Measurements from ENCODE around the gene PDE3A.
A peak's percentile ranks its signal among the peaks of the same experiment; 100 is the strongest.
"Not testable (repeated sequence)": the region's sequence is repeated elsewhere in the genome, so short reads cannot be mapped to it uniquely, and the experiment has no call there.

The PDE3A gene

GRCh38 chr12:20368114-20368650 lies at the start of gene PDE3A:
PDE3A (plus strand) TSS chr12:20368537; CDS start chr12:20369285, 748 bp downstream.
- peaks cover 12% of the 10 kb centered on the region for H3K4me1 ChIP-seq (ENCODE audit: control insufficient read depth, low read depth, low read length)
- peak within 1 kb of the TSS; percentile 96 for H3K4me3 ChIP-seq (ENCODE audit: low read length)
- H3K9ac ChIP-seq (ENCODE audit: low read length): peak within 1 kb of the TSS; percentile 63
- H3K36me3 ChIP-seq (ENCODE audit: control insufficient read depth, low read depth, low read length): no peaks in the 10 kb centered on the region
- peaks cover 33% of the 10 kb centered on the region for H3K27me3 ChIP-seq (ENCODE audit: control insufficient read depth, insufficient read depth, low read length)
- H3K27ac ChIP-seq (ENCODE audit: low read length): no peak within 1 kb of the TSS
- no peaks in the 10 kb centered on the region for H3K9me3 ChIP-seq (ENCODE audit: control insufficient read depth, low read depth, low read length)

GRCh38 chr12:20319366-20319765 lies 49.0 kb upstream of the PDE3A start:
- peaks cover 14% of the 10 kb centered on the region for H3K4me1 ChIP-seq (ENCODE audit: control insufficient read depth, low read depth, low read length)
- no peaks in the 10 kb centered on the region for H3K9me3 ChIP-seq (ENCODE audit: control insufficient read depth, low read depth, low read length)
- H3K27ac ChIP-seq (ENCODE audit: low read length): no peak overlapping the region
- no peaks in the 10 kb centered on the region for H3K36me3 ChIP-seq (ENCODE audit: control insufficient read depth, low read depth, low read length)
- H3K27me3 ChIP-seq (ENCODE audit: control insufficient read depth, insufficient read depth, low read length): no peaks in the 10 kb centered on the region
- no peak overlapping the region for H3K9ac ChIP-seq (ENCODE audit: low read length)
- H3K4me3 ChIP-seq (ENCODE audit: low read length): no peak overlapping the region

GRCh38 chr12:20320552-20320951 lies 47.8 kb upstream of the PDE3A start:
- H3K9me3 ChIP-seq (ENCODE audit: control insufficient read depth, low read depth, low read length): no peaks in the 10 kb centered on the region

GRCh38 chr12:20330826-20331505 lies 37.4 kb upstream of the PDE3A start:
- not testable (repeated sequence) for H3K9ac ChIP-seq (ENCODE audit: low read length); H3K27ac ChIP-seq (ENCODE audit: low read length); H3K9me3 ChIP-seq (ENCODE audit: control insufficient read depth, low read depth, low read length); H3K4me1 ChIP-seq (ENCODE audit: control insufficient read depth, low read depth, low read length); H3K27me3 ChIP-seq (ENCODE audit: control insufficient read depth, insufficient read depth, low read length); H3K4me3 ChIP-seq (ENCODE audit: low read length); H3K36me3 ChIP-seq (ENCODE audit: control insufficient read depth, low read depth, low read length)

More at GRCh38 chr12:20320552-20320951, 47.8 kb upstream of the PDE3A start:
- no peaks in the 10 kb centered on the region for H3K36me3 ChIP-seq (ENCODE audit: control insufficient read depth, low read depth, low read length)
- H3K27me3 ChIP-seq (ENCODE audit: control insufficient read depth, insufficient read depth, low read length): no peaks in the 10 kb centered on the region
- peaks cover 11% of the 10 kb centered on the region for H3K4me1 ChIP-seq (ENCODE audit: control insufficient read depth, low read depth, low read length)
- H3K4me3 ChIP-seq (ENCODE audit: low read length): no peak overlapping the region
- no peak overlapping the region for H3K27ac ChIP-seq (ENCODE audit: low read length)
- H3K9ac ChIP-seq (ENCODE audit: low read length): no peak overlapping the region

GRCh38 chr12:20339060-20339459 lies 29.3 kb upstream of the PDE3A start:
- Histone ChIP-seq H3K27ac (ENCODE audit: low read length) (no peak overlapping the region), H3K4me1 (ENCODE audit: control insufficient read depth, low read depth, low read length) (no peaks in the 10 kb centered on the region), H3K4me3 (ENCODE audit: low read length) (no peak overlapping the region), H3K9me3 (ENCODE audit: control insufficient read depth, low read depth, low read length) (no peaks in the 10 kb centered on the region), H3K36me3 (ENCODE audit: control insufficient read depth, low read depth, low read length) (no peaks in the 10 kb centered on the region), H3K9ac (ENCODE audit: low read length) (no peak overlapping the region), H3K27me3 (ENCODE audit: control insufficient read depth, insufficient read depth, low read length) (no peaks in the 10 kb centered on the region)

GRCh38 chr12:20342111-20342510 lies 26.2 kb upstream of the PDE3A start:
- Histone ChIP-seq H3K36me3 (ENCODE audit: control insufficient read depth, low read depth, low read length) (no peaks in the 10 kb centered on the region), H3K27me3 (ENCODE audit: control insufficient read depth, insufficient read depth, low read length) (no peaks in the 10 kb centered on the region), H3K4me3 (ENCODE audit: low read length) (no peak overlapping the region), H3K9ac (ENCODE audit: low read length) (no peak overlapping the region), H3K9me3 (ENCODE audit: control insufficient read depth, low read depth, low read length) (no peaks in the 10 kb centered on the region), H3K4me1 (ENCODE audit: control insufficient read depth, low read depth, low read length) (peaks cover 6% of the 10 kb centered on the region), H3K27ac (ENCODE audit: low read length) (no peak overlapping the region)

GRCh38 chr12:20345866-20346265 lies 22.5 kb upstream of the PDE3A start:
- H3K4me1 ChIP-seq (ENCODE audit: control insufficient read depth, low read depth, low read length): peaks cover 6% of the 10 kb centered on the region
- H3K4me3 ChIP-seq (ENCODE audit: low read length): no peak overlapping the region
- H3K36me3 ChIP-seq (ENCODE audit: control insufficient read depth, low read depth, low read length): no peaks in the 10 kb centered on the region
- no peaks in the 10 kb centered on the region for H3K27me3 ChIP-seq (ENCODE audit: control insufficient read depth, insufficient read depth, low read length)
- no peak overlapping the region for H3K9ac ChIP-seq (ENCODE audit: low read length)
- H3K9me3 ChIP-seq (ENCODE audit: control insufficient read depth, low read depth, low read length): no peaks in the 10 kb centered on the region
- H3K27ac ChIP-seq (ENCODE audit: low read length): no peak overlapping the region

GRCh38 chr12:20350026-20350425 lies 18.3 kb upstream of the PDE3A start:
- H3K27ac ChIP-seq (ENCODE audit: low read length): no peak overlapping the region
- H3K4me3 ChIP-seq (ENCODE audit: low read length): no peak overlapping the region
- H3K9me3 ChIP-seq (ENCODE audit: control insufficient read depth, low read depth, low read length): no peaks in the 10 kb centered on the region
- H3K27me3 ChIP-seq (ENCODE audit: control insufficient read depth, insufficient read depth, low read length): no peaks in the 10 kb centered on the region
- H3K9ac ChIP-seq (ENCODE audit: low read length): no peak overlapping the region
- H3K4me1 ChIP-seq (ENCODE audit: control insufficient read depth, low read depth, low read length): peaks cover 13% of the 10 kb centered on the region
- H3K36me3 ChIP-seq (ENCODE audit: control insufficient read depth, low read depth, low read length): no peaks in the 10 kb centered on the region

- no peak overlapping the region for H3K27ac ChIP-seq (ENCODE audit: low read length)
- H3K27me3 ChIP-seq (ENCODE audit: control insufficient read depth, insufficient read depth, low read length): no peaks in the 10 kb centered on the region
- H3K4me3 ChIP-seq (ENCODE audit: low read length): no peak overlapping the region
- H3K4me1 ChIP-seq (ENCODE audit: control insufficient read depth, low read depth, low read length): peaks cover 18% of the 10 kb centered on the region
- H3K9ac ChIP-seq (ENCODE audit: low read length): no peak overlapping the region
- H3K36me3 ChIP-seq (ENCODE audit: control insufficient read depth, low read depth, low read length): no peaks in the 10 kb centered on the region
- no peaks in the 10 kb centered on the region for H3K9me3 ChIP-seq (ENCODE audit: control insufficient read depth, low read depth, low read length)
Measured at GRCh38 chr12:20350495-20350894, 17.8 kb upstream of the PDE3A start.

- Histone ChIP-seq H3K4me1 (ENCODE audit: control insufficient read depth, low read depth, low read length) (peaks cover 19% of the 10 kb centered on the region), H3K9ac (ENCODE audit: low read length) (no peak overlapping the region), H3K27ac (ENCODE audit: low read length) (no peak overlapping the region), H3K36me3 (ENCODE audit: control insufficient read depth, low read depth, low read length) (no peaks in the 10 kb centered on the region), H3K4me3 (ENCODE audit: low read length) (no peak overlapping the region), H3K27me3 (ENCODE audit: control insufficient read depth, insufficient read depth, low read length) (no peaks in the 10 kb centered on the region), H3K9me3 (ENCODE audit: control insufficient read depth, low read depth, low read length) (no peaks in the 10 kb centered on the region)
Measured at GRCh38 chr12:20351406-20351805, 16.9 kb upstream of the PDE3A start.

- H3K9me3 ChIP-seq (ENCODE audit: control insufficient read depth, low read depth, low read length): no peaks in the 10 kb centered on the region
- no peaks in the 10 kb centered on the region for H3K36me3 ChIP-seq (ENCODE audit: control insufficient read depth, low read depth, low read length)
- H3K27ac ChIP-seq (ENCODE audit: low read length): no peak overlapping the region
- no peak overlapping the region for H3K9ac ChIP-seq (ENCODE audit: low read length)
- H3K4me1 ChIP-seq (ENCODE audit: control insufficient read depth, low read depth, low read length): peaks cover 24% of the 10 kb centered on the region
- H3K4me3 ChIP-seq (ENCODE audit: low read length): no peak overlapping the region
- no peaks in the 10 kb centered on the region for H3K27me3 ChIP-seq (ENCODE audit: control insufficient read depth, insufficient read depth, low read length)
Measured at GRCh38 chr12:20356048-20356447, 12.3 kb upstream of the PDE3A start.

- Histone ChIP-seq H3K27ac (ENCODE audit: low read length) (no peak overlapping the region), H3K9ac (ENCODE audit: low read length) (no peak overlapping the region), H3K4me1 (ENCODE audit: control insufficient read depth, low read depth, low read length) (peaks cover 14% of the 10 kb centered on the region), H3K27me3 (ENCODE audit: control insufficient read depth, insufficient read depth, low read length) (no peaks in the 10 kb centered on the region), H3K9me3 (ENCODE audit: control insufficient read depth, low read depth, low read length) (no peaks in the 10 kb centered on the region), H3K36me3 (ENCODE audit: control insufficient read depth, low read depth, low read length) (no peaks in the 10 kb centered on the region), H3K4me3 (ENCODE audit: low read length) (no peak overlapping the region)
Measured at GRCh38 chr12:20360407-20360806, 7.9 kb upstream of the PDE3A start.
